GM19455 (cell line): ENCODE results near the gene UBTFL1.
"Not testable (repeated sequence)": the region's sequence is repeated elsewhere in the genome, so short reads cannot be mapped to it uniquely, and the experiment has no call there.

ENCODE experiments used
- ATAC-seq: cut with Tn5 transposase; IDR thresholded peaks from one replicate; pipeline ENCODE4 v1.9.1; 2021; ENCODE audit not compliant: unreplicated experiment

UBTFL1 gene

GRCh38 chr11:90085650-90086049, at the start of gene UBTFL1:
Gene UBTFL1 (plus strand): TSS chr11:90085950. CDS start chr11:90085950, 0 bp downstream.
- not testable (repeated sequence) for ATAC-seq

- not testable (repeated sequence) for ATAC-seq
Measured at GRCh38 chr11:90051591-90052209, 34.0 kb upstream of the UBTFL1 start.

GRCh38 chr11:90052311-90052710, 33.4 kb upstream of the UBTFL1 start:
- ATAC-seq = not testable (repeated sequence)

- ATAC-seq = not testable (repeated sequence)
Measured at GRCh38 chr11:90053545-90053944, 32.2 kb upstream of the UBTFL1 start.

- not testable (repeated sequence) for ATAC-seq
Measured at GRCh38 chr11:90088731-90089130, 3.0 kb downstream of the UBTFL1 start.

GRCh38 chr11:90095230-90095924, 9.6 kb downstream of the UBTFL1 start:
- ATAC-seq = not testable (repeated sequence)

- not testable (repeated sequence) for ATAC-seq
Measured at GRCh38 chr11:90098261-90098660, 12.5 kb downstream of the UBTFL1 start.

- ATAC-seq = no peak
Measured at GRCh38 chr11:90100431-90100830, 14.7 kb downstream of the UBTFL1 start.

- no peak for ATAC-seq
Measured at GRCh38 chr11:90113541-90113940, 27.8 kb downstream of the UBTFL1 start.

GRCh38 chr11:90120191-90120590, 34.4 kb downstream of the UBTFL1 start:
- ATAC-seq = no peak

GRCh38 chr11:90124371-90124770, 38.6 kb downstream of the UBTFL1 start:
- ATAC-seq = no peak

GRCh38 chr11:90124946-90125345, 39.2 kb downstream of the UBTFL1 start:
- ATAC-seq = no peak

- ATAC-seq = no peak
Measured at GRCh38 chr11:90133560-90134477, 48.1 kb downstream of the UBTFL1 start.

GRCh38 chr11:90134478-90135003, 48.8 kb downstream of the UBTFL1 start, which contains the start of gene NAALAD2:
Gene NAALAD2 (plus strand): TSS chr11:90134663. CDS start chr11:90134759, 96 bp downstream.
- ATAC-seq = no peak

- no peak for ATAC-seq
Measured at GRCh38 chr11:90135016-90135415, 49.3 kb downstream of the UBTFL1 start.
